HL-60/S4 (cell line): ENCODE measurements around the gene FAM151B.
"Not testable (repeated sequence)": the region's sequence is repeated elsewhere in the genome, so short reads cannot be mapped to it uniquely, and the experiment has no call there.

Source experiments
- in situ Hi-C: fragments of 300-500 bp; cut with MboI; formaldehyde crosslinking; loops from 2 replicates; pipeline ENCODE4 v1.14.3; 2022; ENCODE audit warnings: low sequenced_read_pairs

Gene FAM151B, protein sequence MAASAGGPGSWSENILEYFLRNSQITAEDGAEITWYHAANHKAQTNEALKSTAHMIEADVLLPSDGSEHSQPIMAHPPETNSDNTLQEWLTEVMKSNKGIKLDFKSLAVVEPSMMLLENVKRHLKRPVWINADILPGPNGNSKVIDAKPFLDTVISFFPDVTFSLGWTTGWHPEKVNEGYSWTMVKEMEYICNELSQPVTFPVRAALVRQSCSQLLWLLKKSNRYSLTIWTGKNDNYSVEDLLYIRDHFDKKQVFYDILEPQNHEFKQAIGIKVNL

DNA sequence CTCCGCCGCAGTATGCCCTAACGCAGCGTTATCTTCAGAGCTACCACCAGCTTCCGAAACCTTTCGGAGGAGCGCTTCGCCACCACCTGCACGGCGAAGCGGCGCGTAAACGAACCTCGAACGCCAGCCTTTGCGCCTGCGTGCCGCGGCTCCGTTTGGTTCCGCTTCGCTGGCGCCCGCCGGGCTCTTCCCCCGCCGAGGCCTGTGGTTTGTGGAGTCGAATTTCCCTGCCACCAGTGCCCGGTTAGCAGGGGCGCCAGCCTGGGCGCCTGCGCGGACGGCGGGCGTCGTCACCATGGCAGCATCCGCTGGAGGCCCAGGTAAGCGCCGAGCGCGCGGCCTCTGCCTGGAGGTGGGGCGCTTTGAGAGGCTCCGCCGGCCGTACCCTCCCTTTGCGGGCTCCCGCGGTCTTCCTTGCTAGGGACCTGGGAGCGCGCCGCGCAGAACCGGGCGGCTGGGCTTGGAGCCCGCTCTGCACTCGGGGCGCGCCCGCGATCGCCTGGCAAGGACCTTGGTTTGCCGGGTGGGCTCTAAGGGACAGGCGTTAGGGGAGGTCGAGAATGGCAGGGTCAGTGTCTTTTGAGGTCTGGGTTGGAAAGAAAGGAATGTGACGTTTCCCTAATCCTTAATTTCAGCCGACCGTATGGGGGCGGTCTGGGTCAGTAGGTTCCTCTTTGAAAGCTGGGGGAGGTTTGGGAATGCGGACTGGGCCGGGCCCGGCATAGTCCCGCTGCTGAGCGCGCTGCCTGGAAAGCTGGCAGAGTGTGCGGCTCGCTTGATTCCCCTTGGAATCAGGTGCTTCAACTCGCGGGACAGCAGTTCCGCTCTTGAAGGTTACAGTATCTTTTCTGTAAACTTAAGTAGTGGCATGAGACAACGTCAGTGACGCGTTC is at the start of gene FAM151B:
FAM151B (plus strand) TSS at position 272 of the 893 bp plus-strand sequence; CDS start at position 296, 24 bp downstream.
- in situ Hi-C loops, result no loop called here

- in situ Hi-C loops, result no loop called here
These were observed 49.2 kb upstream of the FAM151B start for GRCh38 chr5:80438739-80439138.

DNA sequence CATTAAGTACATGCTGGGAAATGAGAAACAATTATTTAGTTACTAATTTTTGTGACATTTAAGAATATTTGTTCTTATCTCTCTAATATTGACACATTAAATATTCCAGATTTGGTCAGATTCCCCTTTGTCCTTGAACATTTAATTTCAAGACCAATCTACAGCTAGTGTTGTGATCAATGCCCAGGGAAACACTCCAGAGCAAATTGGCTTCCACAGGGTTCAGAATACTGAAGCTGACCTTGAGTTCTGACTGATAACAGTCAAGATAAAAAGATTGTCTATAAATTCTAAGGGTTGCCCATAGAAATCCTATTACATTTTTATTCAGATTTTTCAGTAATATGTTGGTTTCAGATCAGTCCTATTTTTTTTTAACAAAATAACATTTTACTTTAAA is 48.7 kb upstream of the FAM151B start:
- in situ Hi-C loops, result no loop called here

DNA sequence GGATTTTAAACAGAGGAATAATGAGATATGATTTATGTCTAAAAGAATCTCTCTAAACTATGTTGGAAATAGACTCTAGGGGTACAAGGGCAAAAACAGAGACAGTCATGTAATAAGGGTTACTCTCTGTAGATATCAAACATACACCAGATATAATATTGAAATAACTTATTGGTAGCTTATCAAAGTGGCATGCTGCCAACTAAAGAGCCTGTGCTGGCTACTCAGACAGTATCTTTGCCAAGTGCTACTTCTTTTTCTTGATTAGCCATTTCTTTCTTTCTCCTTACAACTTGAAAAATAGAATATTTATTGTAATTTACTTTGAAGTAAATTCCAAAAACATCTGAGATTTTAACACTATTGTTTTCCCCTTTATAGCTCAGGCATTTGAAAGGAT is 45.2 kb upstream of the FAM151B start:
- in situ Hi-C loops, result no loop called here

DNA sequence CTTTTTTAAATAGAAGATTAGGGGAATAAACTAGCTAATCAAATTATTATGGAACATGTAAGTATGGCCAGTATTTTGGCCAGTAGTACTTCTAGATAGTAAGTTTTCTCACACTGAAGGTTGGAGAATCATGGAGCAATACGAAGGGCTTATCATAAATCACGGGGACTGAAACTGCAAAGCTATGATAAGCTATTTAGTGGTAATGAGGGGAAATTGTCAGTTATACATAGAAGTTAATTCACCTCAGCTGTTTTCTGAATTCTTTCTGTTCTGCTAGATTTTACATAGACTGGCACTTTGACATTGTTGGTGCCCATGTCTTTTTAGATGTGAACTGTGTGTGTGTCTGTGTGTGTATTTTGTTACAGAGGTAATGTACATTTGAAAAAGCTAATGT is 34.5 kb upstream of the FAM151B start:
- in situ Hi-C loops, result no loop called here

DNA sequence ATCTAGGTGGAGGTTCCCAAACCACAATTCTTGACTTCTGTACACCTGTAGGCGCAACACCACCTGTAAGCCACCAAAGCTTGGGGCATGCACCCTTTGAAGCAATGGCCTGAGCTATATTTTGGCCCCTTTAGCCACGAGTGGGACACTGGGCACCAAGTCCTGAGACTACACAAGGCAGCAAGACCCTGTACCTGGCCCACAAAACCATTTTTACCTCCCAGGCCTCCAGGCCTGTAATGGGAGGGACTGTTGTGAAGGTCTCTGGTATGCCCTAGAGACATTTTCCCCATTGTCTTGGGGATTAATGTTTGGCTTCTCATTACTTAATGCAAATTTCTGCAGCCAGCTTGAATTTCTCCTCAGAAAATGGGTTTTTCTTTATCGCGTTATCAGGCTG is 24.6 kb upstream of the FAM151B start:
- in situ Hi-C loops, result no loop called here

DNA sequence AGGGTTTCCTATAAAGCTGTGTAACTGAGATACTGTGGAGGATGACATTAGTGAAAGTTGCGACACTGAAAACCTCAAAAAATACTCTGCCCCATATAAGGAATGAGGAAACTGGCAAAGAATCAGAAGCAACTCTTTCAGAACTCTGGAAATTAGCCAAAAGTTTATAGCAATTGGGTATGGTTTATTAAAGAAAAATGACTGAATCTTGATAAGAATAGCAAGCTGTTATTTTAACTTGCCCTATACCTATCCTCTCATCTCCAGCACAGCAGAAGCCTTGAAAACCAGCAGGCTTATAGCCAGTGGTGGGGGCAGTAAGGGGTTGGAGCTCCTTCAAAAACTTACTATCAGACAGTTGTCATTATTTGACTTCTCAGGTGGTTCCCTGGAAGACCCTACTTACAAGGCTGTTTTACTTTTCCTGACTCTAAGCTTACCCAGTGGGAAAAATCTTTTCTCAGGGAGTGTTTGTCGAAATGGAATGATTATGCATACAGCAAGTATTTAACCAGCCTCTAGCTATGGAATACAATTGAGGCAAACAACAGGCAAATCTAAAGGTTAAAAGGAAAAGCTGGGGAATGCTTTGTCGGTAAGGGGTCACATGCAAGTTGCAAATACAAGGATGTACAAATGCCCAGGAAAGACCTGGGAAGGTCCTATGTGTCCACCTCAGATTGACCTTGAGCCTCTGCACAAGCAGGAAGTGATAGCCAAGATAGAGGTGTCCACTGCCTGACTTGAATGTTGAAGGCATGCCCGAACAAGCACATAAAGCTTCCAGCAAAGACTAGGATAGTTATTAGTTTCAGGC is 21.0 kb upstream of the FAM151B start:
- in situ Hi-C loops, result no loop called here

DNA sequence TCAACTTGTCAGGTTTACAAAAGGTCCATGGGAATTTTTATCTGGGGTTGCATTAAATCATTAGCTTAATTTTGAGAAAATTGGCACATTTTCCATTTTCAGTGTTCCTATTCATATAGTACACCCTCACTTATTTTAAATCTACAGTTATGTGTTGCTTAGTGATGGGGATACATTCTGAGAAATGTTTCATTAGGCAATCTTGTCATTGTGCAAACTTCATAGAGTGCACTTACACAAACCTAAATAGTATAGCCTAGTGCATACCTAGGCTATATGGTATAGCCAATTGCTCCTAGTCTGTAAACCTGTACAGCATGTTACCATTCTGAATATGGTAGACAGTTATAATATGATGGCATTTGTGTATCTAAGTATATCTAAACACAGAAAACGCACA is 19.8 kb upstream of the FAM151B start:
- in situ Hi-C loops, result no loop called here

DNA sequence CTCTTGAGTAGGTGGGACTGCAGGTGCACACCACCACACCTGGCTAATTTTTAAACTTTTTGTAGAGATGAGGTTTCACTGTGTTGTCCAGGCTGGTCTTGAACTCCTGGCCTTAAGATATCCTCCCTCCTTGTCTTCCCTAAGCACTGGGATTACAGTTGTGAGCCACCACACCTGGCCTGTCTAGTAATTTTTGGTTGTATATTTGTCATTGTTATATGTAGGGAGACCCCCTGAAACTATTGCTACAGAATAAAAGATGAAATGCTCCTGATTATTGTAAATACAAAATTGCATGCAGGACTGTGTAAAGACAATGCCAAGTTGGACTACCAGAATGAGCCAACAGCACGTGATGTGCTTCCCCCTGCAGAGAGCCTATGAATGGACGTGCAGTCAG is 17.3 kb upstream of the FAM151B start:
- in situ Hi-C loops, result not testable (repeated sequence)

DNA sequence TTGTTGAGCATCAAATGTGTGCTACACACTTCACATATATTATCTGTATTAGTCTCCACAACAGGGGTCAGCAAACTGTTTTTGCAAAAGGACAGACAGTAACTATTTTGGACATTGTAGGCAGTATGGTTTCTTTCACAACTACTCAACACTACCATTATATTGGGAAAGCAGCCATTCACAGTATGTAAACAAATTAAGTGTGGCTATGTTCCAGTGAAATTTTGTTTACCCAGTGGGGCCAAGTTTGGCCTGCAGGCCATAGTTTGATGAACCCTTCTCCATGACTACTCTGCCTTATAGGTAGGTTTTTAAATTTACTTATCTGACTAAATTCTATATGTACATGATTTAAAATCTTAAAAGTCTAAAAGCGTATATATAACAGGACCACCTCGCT is 13.0 kb upstream of the FAM151B start:
- in situ Hi-C loops, result no loop called here

DNA sequence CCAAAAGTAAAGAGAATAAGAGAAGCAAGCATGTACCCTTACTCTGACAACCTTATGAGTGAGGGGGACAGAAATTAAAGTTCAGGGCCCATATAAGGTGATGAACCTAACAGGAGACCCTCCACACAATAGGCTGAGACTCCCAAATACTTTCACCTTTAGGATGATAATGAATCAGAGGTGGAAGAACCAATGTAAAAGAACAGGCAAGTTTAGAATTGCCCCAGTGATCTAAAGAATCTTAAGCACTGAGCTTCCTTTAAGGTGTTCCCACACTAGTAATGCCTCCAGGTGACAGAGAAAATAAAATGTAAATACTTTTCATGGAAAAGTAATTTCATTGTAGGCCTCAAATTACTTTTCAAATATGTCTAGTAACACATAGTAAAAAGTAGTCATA is 8.2 kb upstream of the FAM151B start:
- in situ Hi-C loops, result no loop called here

- in situ Hi-C loops, result no loop called here
These were observed 7.5 kb upstream of the FAM151B start for GRCh38 chr5:80480354-80480753.

DNA sequence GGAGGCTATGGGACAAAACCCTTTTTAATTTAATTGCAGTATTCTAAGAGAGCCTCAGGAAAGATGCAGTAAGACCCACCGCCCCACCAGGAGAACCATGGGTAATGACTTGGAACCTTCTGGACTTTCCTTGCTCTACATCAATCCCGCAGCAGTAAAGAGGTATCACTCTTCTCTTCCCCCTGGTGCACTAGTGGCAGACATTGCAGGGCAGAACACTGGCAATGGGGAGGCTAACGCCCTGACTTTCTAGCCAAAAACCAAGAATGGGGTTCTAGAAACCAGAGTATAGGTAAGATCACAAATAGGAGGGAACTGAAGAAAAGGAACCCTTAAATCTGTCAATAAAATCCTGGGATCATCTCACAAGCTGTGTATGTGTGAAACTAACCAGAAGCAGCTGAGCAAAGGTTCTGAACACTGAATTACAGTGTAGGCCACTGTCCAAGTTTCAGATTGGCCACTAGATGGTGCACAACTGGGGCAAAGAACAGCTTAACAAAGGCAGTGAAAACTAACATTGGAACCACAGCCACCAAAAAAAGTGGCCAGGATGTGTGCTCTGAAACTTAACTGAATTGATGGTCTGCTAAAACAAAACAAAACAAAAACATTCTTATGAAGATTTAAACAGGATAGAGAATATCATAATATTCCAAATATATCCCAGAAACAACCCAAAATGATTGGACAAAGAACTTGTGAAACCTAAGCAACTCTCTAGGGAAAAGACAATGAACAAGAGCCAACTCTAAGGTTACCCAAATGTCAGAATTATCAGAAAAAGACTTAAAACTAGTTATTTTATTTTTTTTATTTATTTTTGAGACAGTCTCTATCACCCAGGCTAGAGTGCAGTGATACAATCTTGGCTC is 6.6 kb upstream of the FAM151B start:
- in situ Hi-C loops, result no loop called here

- in situ Hi-C loops, result no loop called here
These were observed 5.3 kb upstream of the FAM151B start for GRCh38 chr5:80482578-80482977.

DNA sequence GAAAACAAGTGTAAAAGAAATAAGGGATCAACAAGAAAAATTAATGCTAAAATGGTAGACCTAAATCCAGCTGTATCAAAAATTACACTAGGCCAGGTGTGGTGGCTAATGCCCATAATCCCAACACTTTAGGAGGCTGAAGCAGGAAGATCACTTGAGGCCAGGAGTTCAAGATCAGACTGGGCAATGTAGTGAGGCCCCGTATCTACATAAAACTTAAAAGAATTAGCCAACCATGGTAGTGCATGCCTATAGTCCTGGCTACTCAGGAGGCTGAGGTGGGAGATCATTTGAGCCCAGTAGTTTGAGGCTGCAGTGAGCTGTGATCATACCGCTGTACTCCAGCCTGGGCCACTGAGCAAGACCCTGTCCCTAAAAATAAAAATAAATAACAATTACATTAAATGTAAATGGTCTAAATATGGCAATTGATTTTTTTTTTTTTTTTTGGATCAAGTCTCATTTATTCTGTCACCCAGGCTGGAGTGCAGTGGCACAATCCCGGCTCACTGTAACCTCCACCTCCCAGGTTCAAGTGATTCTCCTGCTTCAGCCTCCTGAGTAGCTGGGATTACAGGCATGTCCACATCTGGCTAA is 4.2 kb upstream of the FAM151B start:
- in situ Hi-C loops, result no loop called here

GRCh38 chr5:80487444-80487828 is 464 bp upstream of the FAM151B start:
- in situ Hi-C loops, result no loop called here

DNA sequence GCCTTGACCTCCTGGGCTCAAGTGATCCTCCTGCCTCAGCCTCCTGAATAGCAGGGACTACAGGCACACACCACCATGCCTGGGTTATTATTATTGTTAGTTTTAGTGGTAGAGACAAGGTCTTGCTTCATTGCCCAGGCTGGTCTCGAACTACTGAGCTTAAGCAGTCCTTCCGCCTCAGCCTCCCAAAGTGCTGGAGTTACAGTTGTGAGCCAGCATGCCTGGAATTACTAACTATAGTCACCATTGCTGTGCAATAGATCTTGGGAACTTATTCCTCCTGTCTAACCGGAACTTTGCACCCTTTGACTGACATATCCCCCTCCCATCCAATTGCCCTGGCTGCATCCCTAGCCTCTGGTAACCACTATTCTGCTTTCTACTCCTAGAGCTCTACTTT is 3.4 kb downstream of the FAM151B start:
- in situ Hi-C loops, result no loop called here

- in situ Hi-C loops, result no loop called here
These were observed 4.8 kb downstream of the FAM151B start for GRCh38 chr5:80492741-80493140.

DNA sequence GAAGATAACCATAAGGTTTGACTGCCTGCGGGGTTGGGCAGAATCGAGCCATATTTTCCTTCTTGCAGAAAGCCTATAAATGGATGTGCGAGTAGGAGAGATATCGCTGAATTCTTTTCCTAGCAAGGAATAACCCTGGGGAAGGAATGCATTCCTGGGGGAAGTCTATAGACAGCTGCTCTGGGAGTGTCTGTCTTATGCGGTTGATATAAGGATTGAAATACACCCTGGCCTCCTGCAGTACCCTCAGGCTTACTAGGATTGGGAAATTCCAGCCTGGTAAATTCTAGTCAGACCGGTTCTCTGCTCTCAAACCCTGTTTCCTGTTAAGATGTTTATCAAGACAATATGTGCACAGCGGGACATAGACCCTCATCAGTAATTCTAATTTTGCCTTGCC is 5.5 kb downstream of the FAM151B start:
- in situ Hi-C loops, result not testable (repeated sequence)

DNA sequence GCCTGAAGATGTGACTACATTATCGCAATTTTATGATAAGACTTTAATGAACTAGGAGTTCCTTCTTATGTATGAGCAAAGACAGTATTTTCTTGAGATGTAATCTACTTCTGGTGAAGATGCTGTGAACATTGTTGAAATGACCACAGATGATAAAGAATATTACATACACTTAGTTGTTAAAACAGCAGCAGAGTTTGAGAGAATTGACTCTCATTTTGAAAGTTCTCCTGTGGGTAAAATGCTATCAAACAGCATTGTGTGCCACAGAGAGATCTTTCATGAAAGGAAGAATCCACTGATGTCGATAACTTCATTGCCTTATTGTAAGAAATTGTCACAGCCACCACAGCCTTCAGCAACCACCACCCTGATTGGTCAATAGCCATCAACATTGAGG is 8.0 kb downstream of the FAM151B start:
- in situ Hi-C loops, result no loop called here
